ENCODE measurements around the gene MINDY4. TPM values are rescaled to one million over a fixed set of nuclear protein-coding genes. Genes with fewer than 3 reads are reported as not detected.

MINDY4 gene
- total RNA-seq, 1 donor from 2014 or later: 4.4 TPM

- Mint-ChIP-seq H3K4me1 (ENCODE audit: unreplicated experiment) (peaks cover 31% of the 10 kb centered on the region), H3K9me3 (ENCODE audit: unreplicated experiment) (no peaks in the 10 kb centered on the region), H3K27ac (ENCODE audit: unreplicated experiment) (no peak overlapping the region), H3K36me3 (ENCODE audit: unreplicated experiment) (no peaks in the 10 kb centered on the region), H3K27me3 (ENCODE audit: unreplicated experiment) (no peaks in the 10 kb centered on the region), H3K4me3 (ENCODE audit: unreplicated experiment) (no peak overlapping the region)
- DNase-seq (ENCODE audit: extremely low spot score, unreplicated experiment): no peak
- TF ChIP-seq CTCF (IDR thresholded peaks at IDR 0.05): no peak
These were observed 143.4 kb downstream of the MINDY4 start for GRCh38 chr7:30914596-30914995.

GRCh38 chr7:30915005-30915601 lies 143.9 kb downstream of the MINDY4 start:
- Mint-ChIP-seq H3K4me3 (ENCODE audit: unreplicated experiment) (no peak overlapping the region), H3K27me3 (ENCODE audit: unreplicated experiment) (no peaks in the 10 kb centered on the region), H3K27ac (ENCODE audit: unreplicated experiment) (no peak overlapping the region), H3K4me1 (ENCODE audit: unreplicated experiment) (peaks cover 35% of the 10 kb centered on the region), H3K9me3 (ENCODE audit: unreplicated experiment) (no peaks in the 10 kb centered on the region), H3K36me3 (ENCODE audit: unreplicated experiment) (no peaks in the 10 kb centered on the region)
- DNase-seq (ENCODE audit: extremely low spot score, unreplicated experiment): no peak
- no peak for TF ChIP-seq CTCF (IDR thresholded peaks at IDR 0.05)

GRCh38 chr7:30915751-30916150 lies 144.5 kb downstream of the MINDY4 start:
- Mint-ChIP-seq H3K27ac (ENCODE audit: unreplicated experiment) (no peak overlapping the region), H3K9me3 (ENCODE audit: unreplicated experiment) (no peaks in the 10 kb centered on the region), H3K36me3 (ENCODE audit: unreplicated experiment) (no peaks in the 10 kb centered on the region), H3K27me3 (ENCODE audit: unreplicated experiment) (no peaks in the 10 kb centered on the region), H3K4me3 (ENCODE audit: unreplicated experiment) (no peak overlapping the region), H3K4me1 (ENCODE audit: unreplicated experiment) (peaks cover 35% of the 10 kb centered on the region)
- DNase-seq (ENCODE audit: extremely low spot score, unreplicated experiment): no peak
- no peak for TF ChIP-seq CTCF (IDR thresholded peaks at IDR 0.05)

DNA sequence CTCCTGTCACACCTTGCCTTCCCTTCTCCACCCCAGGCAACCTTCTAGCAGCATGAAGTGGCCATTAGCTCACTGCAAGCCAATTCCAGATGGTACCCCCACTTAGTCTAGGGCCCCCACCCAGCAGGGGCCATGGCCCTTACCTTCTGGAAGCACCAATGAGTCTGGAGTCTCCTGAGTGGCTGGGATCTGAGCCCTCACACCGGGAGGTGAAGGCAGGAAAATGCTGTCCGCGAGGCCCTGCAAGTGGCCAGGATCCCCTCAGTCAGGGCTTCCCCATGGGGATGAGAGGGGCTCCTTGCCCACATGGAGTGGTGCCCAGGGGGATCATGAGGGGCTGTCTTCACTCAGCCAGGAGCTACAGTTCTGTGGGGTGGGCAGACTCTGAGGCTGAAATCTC lies 145.0 kb downstream of the MINDY4 start:
- DNase-seq (ENCODE audit: extremely low spot score, unreplicated experiment): no peak
- TF ChIP-seq CTCF (IDR thresholded peaks at IDR 0.05): no peak
- H3K27me3 Mint-ChIP-seq (ENCODE audit: unreplicated experiment): no peaks in the 10 kb centered on the region
- H3K9me3 Mint-ChIP-seq (ENCODE audit: unreplicated experiment): no peaks in the 10 kb centered on the region
- no peaks in the 10 kb centered on the region for H3K36me3 Mint-ChIP-seq (ENCODE audit: unreplicated experiment)
- H3K4me3 Mint-ChIP-seq (ENCODE audit: unreplicated experiment): no peak overlapping the region
- H3K27ac Mint-ChIP-seq (ENCODE audit: unreplicated experiment): no peak overlapping the region
- H3K4me1 Mint-ChIP-seq (ENCODE audit: unreplicated experiment): peaks cover 37% of the 10 kb centered on the region

GRCh38 chr7:30916767-30917166 lies 145.6 kb downstream of the MINDY4 start:
- Mint-ChIP-seq H3K9me3 (ENCODE audit: unreplicated experiment) (no peaks in the 10 kb centered on the region), H3K4me3 (ENCODE audit: unreplicated experiment) (no peak overlapping the region), H3K27me3 (ENCODE audit: unreplicated experiment) (no peaks in the 10 kb centered on the region), H3K4me1 (ENCODE audit: unreplicated experiment) (peaks cover 39% of the 10 kb centered on the region), H3K36me3 (ENCODE audit: unreplicated experiment) (no peaks in the 10 kb centered on the region), H3K27ac (ENCODE audit: unreplicated experiment) (no peak overlapping the region)
- no peak for TF ChIP-seq CTCF (IDR thresholded peaks at IDR 0.05)
- no peak for DNase-seq (ENCODE audit: extremely low spot score, unreplicated experiment)

Measured in osteocyte (in vitro differentiated cells).